HG02759 (cell line): Measurements from ENCODE around the gene ACSM2B.
"Not testable (repeated sequence)": the region's sequence is repeated elsewhere in the genome, so short reads cannot be mapped to it uniquely, and the experiment has no call there.

Experiments
- ATAC-seq: cut with Tn5 transposase; IDR thresholded peaks from one replicate; pipeline ENCODE4 v1.9.1; 2021; ENCODE audit warnings: mild to moderate bottlenecking, moderate library complexity; ENCODE audit not compliant: unreplicated experiment

ACSM2B gene

GRCh38 chr16:20598832-20599469, 22.8 kb upstream of the ACSM2B start:
- no peak for ATAC-seq

- ATAC-seq: not testable (repeated sequence)
These were observed 19.5 kb upstream of the ACSM2B start for GRCh38 chr16:20595694-20596093.

DNA sequence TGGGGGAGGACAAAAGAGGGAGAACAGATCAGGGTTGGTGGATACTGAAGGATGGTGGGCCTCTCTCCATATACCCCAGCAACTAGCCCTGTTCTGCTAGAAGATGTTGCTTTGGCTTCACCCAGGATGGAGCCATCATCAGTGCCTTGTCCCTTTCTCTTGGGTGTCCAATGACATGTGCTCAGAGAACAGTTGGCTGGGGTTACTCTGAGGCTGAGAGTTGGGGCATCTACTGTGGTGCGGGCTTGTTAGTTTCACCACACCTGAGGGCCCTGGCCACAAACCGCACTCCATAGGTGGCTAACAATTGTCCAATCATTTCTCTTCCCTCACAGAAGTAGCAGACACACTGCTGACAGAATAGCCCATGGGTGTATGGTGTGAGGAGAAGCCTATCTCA, 18.9 kb upstream of the ACSM2B start:
- ATAC-seq: not testable (repeated sequence)

GRCh38 chr16:20592780-20593179, 16.6 kb upstream of the ACSM2B start:
- ATAC-seq: not testable (repeated sequence)

- ATAC-seq: not testable (repeated sequence)
These were observed 13.3 kb upstream of the ACSM2B start for GRCh38 chr16:20589486-20589885.

DNA sequence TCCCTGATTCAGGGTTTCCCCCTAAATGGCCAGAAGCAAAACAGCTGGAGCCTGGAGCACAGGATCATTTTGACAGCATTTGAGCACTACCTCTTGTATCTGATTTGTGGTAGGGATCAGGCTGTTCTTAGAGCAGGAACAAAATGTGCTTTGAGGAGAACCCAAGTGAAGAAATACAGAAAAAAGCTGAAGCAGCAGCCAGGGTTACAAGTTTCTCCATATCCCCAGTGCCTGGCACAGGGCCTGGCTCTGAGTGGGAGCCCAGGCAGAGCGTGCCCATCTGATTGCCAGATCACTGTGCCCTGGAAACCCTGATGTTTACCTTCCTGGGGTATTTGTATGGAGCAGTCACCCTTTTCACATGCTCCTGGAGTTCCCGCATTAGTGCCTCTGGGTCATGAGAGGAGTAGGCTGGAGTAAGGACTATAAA, 11.5 kb upstream of the ACSM2B start:
- not testable (repeated sequence) for ATAC-seq

GRCh38 chr16:20586716-20587115, 10.5 kb upstream of the ACSM2B start:
- not testable (repeated sequence) for ATAC-seq

DNA sequence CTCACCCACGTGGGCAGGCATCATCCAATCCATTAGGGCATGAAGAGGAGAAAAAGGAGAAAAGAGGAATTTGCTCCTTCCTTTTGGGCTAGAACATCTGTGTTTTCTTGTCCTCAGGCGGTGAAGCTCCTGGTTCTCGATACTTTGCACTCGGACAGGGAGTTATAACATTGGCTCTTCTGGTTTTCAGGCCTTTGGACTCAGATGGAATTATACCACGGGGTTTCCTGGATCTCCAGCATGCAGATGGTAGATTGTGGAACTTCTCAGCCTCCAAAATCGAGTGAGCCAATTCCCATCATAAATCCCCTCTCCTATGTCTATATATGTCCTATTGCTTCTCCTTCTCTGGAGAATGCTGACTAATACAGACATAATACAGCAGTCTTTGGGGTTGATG, 9.9 kb upstream of the ACSM2B start:
- not testable (repeated sequence) for ATAC-seq

DNA sequence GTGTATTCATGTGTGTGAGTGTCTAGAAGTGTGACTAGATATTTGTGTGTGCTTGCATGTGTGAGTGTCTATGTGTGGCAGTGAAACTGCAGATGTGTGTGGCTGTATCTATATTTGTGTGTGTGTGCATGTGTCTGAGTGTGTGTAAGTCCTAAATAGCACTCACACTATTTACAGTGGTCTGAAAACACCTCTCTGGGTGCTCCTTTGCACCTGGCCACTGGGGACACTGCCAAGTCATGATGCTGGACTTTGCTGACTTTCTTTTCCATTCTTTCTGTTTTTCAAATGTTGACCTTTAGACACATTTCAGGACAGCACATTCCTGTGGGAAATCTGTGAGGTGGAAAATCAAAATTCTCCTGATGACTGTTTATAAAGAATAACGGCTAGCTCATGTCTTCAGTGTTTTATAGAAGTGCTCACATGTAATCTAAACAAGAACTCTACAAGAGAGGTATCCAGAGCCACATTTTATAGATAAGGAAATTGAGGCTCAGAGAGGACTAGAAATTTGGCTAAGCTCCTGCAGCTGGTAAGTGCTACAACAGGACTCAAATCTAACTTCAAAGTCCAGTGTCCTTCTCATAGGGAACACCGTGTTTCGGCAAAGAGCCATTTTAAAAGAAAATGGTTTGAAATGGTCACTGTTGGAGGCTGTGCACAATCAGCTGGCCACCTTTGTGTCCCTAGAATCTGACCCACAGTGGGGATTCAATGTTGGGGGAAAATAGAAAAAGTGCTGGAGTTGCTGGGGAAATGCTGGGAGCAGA, 4.5 kb upstream of the ACSM2B start:
- ATAC-seq: not testable (repeated sequence)

DNA sequence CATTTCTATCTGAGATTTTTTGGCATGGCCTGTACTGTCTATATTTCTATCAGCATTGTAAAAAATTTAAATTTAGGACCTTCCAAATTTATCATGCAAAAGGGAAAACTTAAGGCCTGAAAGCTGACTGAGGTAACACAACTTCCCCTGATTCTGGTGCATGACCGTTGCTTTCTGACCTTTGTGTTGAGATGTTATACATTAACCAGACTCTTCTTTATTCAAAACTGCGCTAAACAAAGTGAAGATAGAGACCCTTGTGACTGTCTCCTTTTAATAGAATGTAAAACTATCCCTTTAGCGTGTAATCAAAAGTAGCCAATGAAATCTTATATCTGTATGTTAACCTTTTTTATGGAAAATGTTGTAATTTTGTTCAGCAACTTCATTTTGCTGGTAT, 1.9 kb upstream of the ACSM2B start:
- ATAC-seq: not testable (repeated sequence)

DNA sequence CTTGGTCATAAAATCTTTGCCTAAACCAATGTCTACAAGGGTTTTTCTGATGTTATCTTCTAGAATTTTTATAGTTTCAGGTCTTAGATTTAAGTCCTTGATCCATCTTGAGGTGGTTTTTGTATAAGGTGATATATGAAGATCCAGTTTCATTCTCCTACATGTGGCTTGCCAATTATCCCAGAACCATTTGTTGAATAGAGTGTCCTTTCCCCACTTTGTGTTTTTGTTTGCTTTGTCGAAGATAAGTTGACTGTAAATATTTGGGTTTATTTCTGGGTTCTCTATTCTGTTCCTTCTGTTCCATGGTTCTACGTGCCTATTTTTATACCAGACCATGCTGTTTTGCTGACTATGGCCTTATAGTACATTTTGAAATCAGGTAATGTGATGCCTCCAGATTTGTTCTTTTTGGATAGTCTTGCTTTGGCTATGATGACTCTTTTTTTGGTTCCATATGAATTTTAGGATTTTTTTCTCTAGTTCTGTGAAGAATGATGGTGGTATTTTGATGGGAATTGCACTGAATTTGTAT, 7.0 kb downstream of the ACSM2B start:
- not testable (repeated sequence) for ATAC-seq

- ATAC-seq: no peak
These were observed 7.8 kb downstream of the ACSM2B start for GRCh38 chr16:20568404-20568803.

- ATAC-seq: no peak
These were observed 9.3 kb downstream of the ACSM2B start for GRCh38 chr16:20566864-20567263.

- not testable (repeated sequence) for ATAC-seq
These were observed 10.8 kb downstream of the ACSM2B start for GRCh38 chr16:20565334-20565733.

- not testable (repeated sequence) for ATAC-seq
These were observed 11.9 kb downstream of the ACSM2B start for GRCh38 chr16:20564218-20564617.

DNA sequence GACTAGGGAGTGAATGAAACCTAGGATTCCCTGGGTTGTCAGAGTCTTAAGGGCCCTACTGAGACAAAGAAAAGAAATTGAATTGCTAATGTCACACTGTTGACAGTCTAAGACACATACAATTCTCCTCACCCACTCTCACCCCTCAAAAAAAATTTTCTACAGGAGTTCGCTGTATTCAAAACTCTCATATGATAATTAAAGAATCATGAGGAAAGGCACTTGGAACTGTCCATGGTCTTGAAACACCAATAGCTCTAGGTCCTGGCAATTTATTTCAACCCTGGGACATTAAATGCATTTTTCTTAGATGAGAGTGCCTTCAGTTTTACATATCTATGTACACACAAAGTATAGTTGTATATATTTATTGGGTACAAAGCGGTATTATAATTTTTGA, 20.5 kb downstream of the ACSM2B start:
- not testable (repeated sequence) for ATAC-seq

- not testable (repeated sequence) for ATAC-seq
These were observed 21.5 kb downstream of the ACSM2B start for GRCh38 chr16:20554689-20555088.

GRCh38 chr16:20553493-20553892, 22.7 kb downstream of the ACSM2B start:
- not testable (repeated sequence) for ATAC-seq

- not testable (repeated sequence) for ATAC-seq
These were observed 29.2 kb downstream of the ACSM2B start for GRCh38 chr16:20546951-20547350.

GRCh38 chr16:20546278-20546853, 29.8 kb downstream of the ACSM2B start:
- ATAC-seq: not testable (repeated sequence)

DNA sequence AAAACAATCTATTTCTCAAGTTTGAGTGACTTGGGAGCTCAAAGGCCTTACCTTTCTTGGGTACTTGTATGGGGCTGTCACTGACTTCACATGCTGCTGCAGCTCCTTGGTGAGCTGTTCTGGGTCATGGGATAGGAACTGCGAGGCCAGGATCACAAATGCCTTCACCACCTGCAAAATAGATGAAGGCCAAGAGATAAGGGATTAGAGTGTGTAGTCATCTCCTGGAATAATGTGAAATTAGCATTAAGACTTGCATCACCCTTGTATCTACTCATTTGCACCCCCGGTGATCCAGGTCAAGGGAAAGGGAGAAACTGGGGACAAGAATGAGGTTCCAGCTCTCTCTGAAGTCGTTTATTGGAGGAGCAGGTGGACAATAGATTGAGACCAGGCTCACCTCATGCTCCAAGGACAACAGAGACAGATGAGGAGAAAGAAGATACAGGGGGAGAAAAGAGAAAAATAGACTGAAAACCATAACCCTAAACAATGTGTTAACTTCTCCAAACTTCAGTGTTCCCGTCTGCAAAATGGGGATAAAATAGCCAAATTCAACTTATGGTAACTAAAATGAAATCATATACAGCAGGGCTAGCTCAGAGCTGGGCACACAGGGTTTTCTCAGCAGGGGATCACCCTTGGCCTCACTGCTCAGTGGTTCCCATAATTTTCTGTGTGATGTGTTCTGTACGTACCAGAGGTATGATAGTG, 35.4 kb downstream of the ACSM2B start:
- not testable (repeated sequence) for ATAC-seq
